HG03469 (cell line): ENCODE data around the gene PPP3CA.

Source experiments
- ATAC-seq: cut with Tn5 transposase; IDR thresholded peaks from one replicate; pipeline ENCODE4 v1.9.1; 2021; ENCODE audit warnings: mild to moderate bottlenecking, moderate library complexity, moderate number of reproducible peaks; ENCODE audit not compliant: unreplicated experiment

PPP3CA gene

DNA sequence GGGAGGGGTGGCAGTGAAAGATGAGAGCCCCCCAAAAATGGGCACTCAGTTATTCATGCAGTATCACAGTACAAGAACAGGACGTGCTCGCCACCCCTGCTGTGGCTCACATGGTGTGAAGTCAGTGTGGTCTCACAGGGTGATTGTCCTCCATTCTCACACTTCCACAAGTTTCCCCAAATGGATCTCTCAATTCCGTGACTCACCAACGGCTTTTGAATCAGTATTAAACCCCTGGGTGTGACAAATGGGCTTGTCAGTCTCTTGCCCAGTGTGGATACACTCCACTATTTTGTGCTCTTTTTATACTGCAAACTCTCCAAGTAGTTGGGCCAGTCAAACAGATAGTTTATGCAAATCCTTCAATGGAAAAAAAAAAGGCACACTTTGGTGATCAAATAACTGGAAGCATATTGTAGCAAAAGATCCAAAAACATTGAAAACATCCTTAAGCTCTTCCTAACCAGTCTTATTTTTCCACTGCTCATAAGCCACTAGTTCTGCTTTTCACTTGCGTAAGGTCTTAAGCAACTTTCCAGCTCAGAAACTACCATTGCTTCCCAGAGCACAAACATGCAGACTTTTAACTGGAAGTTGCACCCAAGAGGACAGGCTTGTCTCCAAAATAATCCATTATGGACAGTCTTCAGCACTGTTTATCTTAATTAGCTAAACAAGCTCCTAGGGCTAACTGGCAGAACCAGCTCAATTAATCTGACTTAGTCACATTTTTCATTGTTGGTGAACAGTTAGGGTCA is 365.7 kb downstream of the PPP3CA start:
- no peak for ATAC-seq

DNA sequence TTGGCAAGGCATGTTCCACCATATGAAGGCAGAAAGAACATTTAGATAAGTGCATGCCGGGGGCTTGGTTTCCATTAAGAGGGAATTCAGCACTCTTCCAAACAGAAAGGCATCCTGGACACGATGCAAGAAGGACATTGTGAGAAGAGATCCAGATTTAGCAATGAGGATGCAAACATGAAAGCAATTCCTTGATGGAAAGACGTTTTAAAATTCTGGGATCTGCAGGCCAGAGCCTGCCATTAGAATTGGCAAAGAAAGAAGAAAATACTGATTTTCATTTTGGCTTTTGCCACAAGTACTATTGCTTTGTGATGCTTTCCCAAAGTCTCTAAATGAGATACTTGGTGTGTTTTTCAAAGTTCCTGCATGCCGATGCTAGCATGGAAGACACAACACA is 367.6 kb downstream of the PPP3CA start:
- no peak for ATAC-seq

DNA sequence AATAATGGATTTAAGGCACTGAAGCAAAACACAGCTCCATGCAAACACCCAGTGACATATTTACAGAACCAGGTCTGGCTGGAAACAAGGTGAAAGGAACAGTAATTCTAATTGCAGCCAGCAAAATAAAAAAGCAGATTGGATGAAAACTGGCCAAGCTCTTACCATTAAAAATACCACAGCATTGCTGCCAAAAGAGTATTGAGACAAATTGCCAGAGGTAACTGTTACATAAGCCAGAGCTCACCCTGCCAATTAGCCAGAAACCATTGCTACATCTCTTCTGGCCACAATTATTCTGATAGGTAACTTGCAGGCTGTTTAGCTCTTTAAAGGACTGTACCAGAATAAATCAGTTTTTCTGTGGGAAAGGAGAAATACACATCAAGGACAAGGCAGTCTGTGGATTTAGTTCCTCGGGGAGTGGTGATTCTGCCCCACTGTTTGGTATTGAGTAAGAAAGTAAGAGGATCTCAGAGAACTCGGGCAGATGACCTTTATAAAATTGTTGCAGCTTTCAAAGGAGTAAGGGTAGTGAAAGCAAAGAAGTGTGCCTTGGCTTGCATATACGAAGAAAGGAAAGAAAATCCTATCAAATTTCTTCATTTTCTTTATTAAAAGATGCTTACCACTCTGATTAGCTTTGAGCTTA is 369.5 kb downstream of the PPP3CA start:
- ATAC-seq: no peak

DNA sequence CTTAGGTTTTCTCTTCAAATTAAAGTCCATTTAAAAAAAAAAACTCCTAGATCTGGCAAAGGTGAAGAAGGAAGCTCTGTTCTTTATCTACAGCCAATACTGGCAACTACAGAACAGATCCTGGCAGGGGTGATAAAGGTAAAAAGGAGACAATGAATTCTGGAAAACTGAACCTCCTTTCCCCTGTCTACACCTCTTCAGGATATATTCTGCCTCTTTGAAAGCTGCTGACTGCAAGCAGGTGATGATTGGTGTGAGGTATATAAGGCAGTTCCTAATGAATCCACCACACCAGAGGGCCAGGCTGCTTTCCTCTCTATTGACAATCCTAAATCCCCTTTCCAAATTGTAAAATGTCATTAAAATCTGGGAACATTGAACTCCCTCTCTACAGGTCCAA is 370.1 kb downstream of the PPP3CA start:
- ATAC-seq: no peak
